ENCODE data around the gene LETMD1. TPM values are rescaled to one million over a fixed set of nuclear protein-coding genes. Genes with fewer than 3 reads are reported as not detected.

Gene LETMD1
- total and polyA plus RNA-seq, 9 of the 15 experiments (the other 6 are each of a cell fraction or from before 2014, with no cell fraction given), result 58.7 to 163 (median 75.4) TPM

GRCh38 chr12:51021694-51022093, 26.4 kb upstream of the LETMD1 start (continued):
- no peak for TF ChIP-seq REST (IDR thresholded peaks at IDR 0.05; ENCODE audit: borderline replicate concordance)
- no peak for TF ChIP-seq REST (CRISPR knock-in tag; IDR thresholded peaks at IDR 0.05; ENCODE audit: low read depth)
- TF ChIP-seq CREB1 (IDR thresholded peaks at IDR 0.05), result 0 out of 2 replicates have a peak, but pooled peaks have one; percentile 23
- no peak for TF ChIP-seq CREB1 (CRISPR knock-in tag; IDR thresholded peaks at IDR 0.05)
- no peak for TF ChIP-seq ARHGAP35 (IDR thresholded peaks at IDR 0.05; ENCODE audit: partially characterized antibody)
- TF ChIP-seq HBP1 (CRISPR knock-in tag; IDR thresholded peaks at IDR 0.05), result 0 out of 2 replicates have a peak, but pooled peaks have one; percentile 65
- no peak for TF ChIP-seq ZNF277 (CRISPR knock-in tag; IDR thresholded peaks at IDR 0.05; ENCODE audit: borderline replicate concordance)
- peak; percentile 45 for TF ChIP-seq EP400 (IDR thresholded peaks at IDR 0.05)
- TF ChIP-seq DACH1 (IDR thresholded peaks at IDR 0.05; ENCODE audit: partially characterized antibody), result peak; percentile 95
- TF ChIP-seq CREB3 (tag; conservative IDR thresholded peaks at IDR 0.05; ENCODE audit: low read depth), result no peak
- TF ChIP-seq HDAC3 (IDR thresholded peaks at IDR 0.05; ENCODE audit: borderline replicate concordance, partially characterized antibody), result peak; percentile 36
- TF ChIP-seq RHOXF2B (CRISPR knock-in tag; conservative IDR thresholded peaks at IDR 0.05), result 0 out of 2 replicates have a peak, but pooled peaks have one; percentile 1
- peak; percentile 63 to 83; a peak in 3 of 4 replicates for TF ChIP-seq ETV6 (IDR thresholded peaks at IDR 0.05; ENCODE audit: borderline replicate concordance in 1 of 2, low read depth in 2 of 2, low read length in 1 of 2)
- no peak for TF ChIP-seq ETV6 (CRISPR knock-in tag; IDR thresholded peaks at IDR 0.05; ENCODE audit: borderline replicate concordance)
- peak; percentile 40 for TF ChIP-seq FOSL1 (tag; conservative IDR thresholded peaks at IDR 0.05)
- TF ChIP-seq CTBP1 (IDR thresholded peaks at IDR 0.05; ENCODE audit: borderline replicate concordance), result peak; percentile 69; the same call in 1 of the 2 replicates

All from K562 (cell line).